Fibroblast of lung (primary cell): ENCODE data around the gene HABP2. TPM values are rescaled to one million over a fixed set of nuclear protein-coding genes. Genes with fewer than 3 reads are reported as not detected.

Experiments used
- DNase-seq, 2 donors: peaks; one replicate each; pipeline versions ENCODE4 v3.0.0 to v3.0.0-alpha.2; 2010; ENCODE audit warnings: low read depth in 2 of 2
- H2AFZ ChIP-seq: 2 replicates; pipeline ENCODE4 v1.5.1; 2012; ENCODE audit warnings: low read length, control low read depth, inconsistent platforms
- H3K27ac ChIP-seq: 2 replicates; pipeline ENCODE4 v1.5.1; 2011; ENCODE audit warnings: low read length, control low read depth; ENCODE audit not compliant: insufficient read depth
- H3K27me3 ChIP-seq: 2 replicates; pipeline ENCODE4 v1.5.1; 2011; ENCODE audit warnings: mild to moderate bottlenecking, low read length; ENCODE audit not compliant: control insufficient read depth, insufficient read depth
- H3K36me3 ChIP-seq: 2 replicates; pipeline ENCODE4 v1.5.1; 2011; ENCODE audit warnings: low read length; ENCODE audit not compliant: control insufficient read depth, insufficient read depth
- H3K4me1 ChIP-seq: 2 replicates; pipeline ENCODE4 v1.5.1; 2011; ENCODE audit warnings: low read length; ENCODE audit not compliant: control insufficient read depth, insufficient read depth; ENCODE audit errors: extremely low read depth
- H3K4me2 ChIP-seq: 2 replicates; pipeline ENCODE4 v1.5.1; 2011; ENCODE audit warnings: low read length, control low read depth; ENCODE audit not compliant: insufficient read depth; ENCODE audit errors: extremely low read depth
- H3K4me3 ChIP-seq, 4 experiments: fragments of 200-600 bp in 1 of 4; sonication (generic) in 1 of 4; replicated peaks in 1 of 4; 2 replicates each; pipeline ENCODE4 v1.5.1; 2011 to 2016; ENCODE audit warnings: low read length in 4 of 4, low read depth in 3 of 4, mild to moderate bottlenecking in 3 of 4, control low read depth in 2 of 4, inconsistent platforms in 1 of 4, mixed read lengths in 1 of 4; ENCODE audit not compliant: insufficient read depth in 1 of 4; ENCODE audit errors: control extremely low read depth in 1 of 4
- H3K79me2 ChIP-seq: 2 replicates; pipeline ENCODE4 v1.5.1; 2012; ENCODE audit warnings: mild to moderate bottlenecking, low read length, inconsistent platforms; ENCODE audit not compliant: control insufficient read depth, insufficient read depth
- H3K9ac ChIP-seq: 2 replicates; pipeline ENCODE4 v1.5.1; 2011; ENCODE audit warnings: mild to moderate bottlenecking, low read length, control low read depth; ENCODE audit not compliant: insufficient read depth
- H3K9me3 ChIP-seq: 2 replicates; pipeline ENCODE4 v1.5.1; 2012; ENCODE audit warnings: low read depth, low read length; ENCODE audit not compliant: control insufficient read depth, insufficient read depth
- H4K20me1 ChIP-seq: 2 replicates; pipeline ENCODE4 v1.5.1; 2011; ENCODE audit warnings: low read length; ENCODE audit not compliant: control insufficient read depth, insufficient read depth; ENCODE audit errors: extremely low read depth
- EZH2 ChIP-seq: IDR thresholded peaks from 2 replicates; pipeline ENCODE4 v1.5.1; 2012; ENCODE audit warnings: low read length, control low read depth, mild to moderate bottlenecking; ENCODE audit errors: missing control alignments
- polyA plus RNA-seq, 2 donors: library from polyadenylated mRNA; depleted of rRNA in 1 of 2; stranded (reverse) in 1 of 2; unstranded in 1 of 2; fragments of >200 nt; gene quantifications; 2 replicates each; pipeline ENCODE4 v1.2.1, GENCODE V29; 2011 to 2012; ENCODE audit warnings: missing spikeins in 1 of 2
- total RNA-seq: library from RNA; depleted of rRNA; stranded (reverse); fragments of >200 nt; gene quantifications from 2 replicates; pipeline ENCODE4 v1.2.1, GENCODE V29; 2014
- TF ChIP-seq, protein P1 (sequence below), 2 donors: IDR thresholded peaks in 1 of 2; conservative IDR thresholded peaks in 1 of 2; 1 replicate in 1 of 2; 2 replicates in 1 of 2; pipeline ENCODE4 v1.5.1; 2011 to 2012; ENCODE audit warnings: low read length in 2 of 2, control low read depth in 1 of 2, inconsistent platforms in 1 of 2, low read depth in 1 of 2, mild to moderate bottlenecking in 1 of 2

HABP2 gene
- total and polyA plus RNA-seq, 2 donors (not counting 1 experiment from before 2014, with no cell fraction given): not detected

DNA sequence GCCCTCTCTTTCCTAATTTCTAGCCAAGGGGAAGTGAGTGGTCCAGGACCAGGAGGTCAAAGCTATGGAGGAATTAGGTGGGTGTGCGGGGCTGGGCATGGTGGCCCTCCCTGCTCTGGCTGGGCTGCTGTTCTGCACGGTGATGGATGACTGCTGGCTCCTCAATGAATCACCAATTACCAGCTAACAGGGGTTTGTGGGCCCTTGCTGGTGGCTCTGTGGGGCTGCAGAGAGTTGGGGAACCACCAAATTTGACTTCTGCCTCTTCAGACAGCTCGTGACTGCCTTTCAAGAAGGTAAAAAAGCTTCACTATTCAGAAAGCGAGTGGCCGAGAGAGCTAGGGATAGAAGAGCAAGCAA is 35.0 kb upstream of the HABP2 start:
- Histone ChIP-seq H3K4me2 (no peak overlapping the region), H3K27ac (no peak overlapping the region), H3K9me3 (no peaks in the 10 kb centered on the region), H3K9ac (no peak overlapping the region), H3K36me3 (no peaks in the 10 kb centered on the region), H2AFZ (no peak overlapping the region), H3K4me1 (no peaks in the 10 kb centered on the region), H3K27me3 (no peaks in the 10 kb centered on the region), H3K4me3 (no peak overlapping the region), H4K20me1 (no peaks in the 10 kb centered on the region), H3K79me2 (no peaks in the 10 kb centered on the region)
- TF ChIP-seq, protein P1, sequence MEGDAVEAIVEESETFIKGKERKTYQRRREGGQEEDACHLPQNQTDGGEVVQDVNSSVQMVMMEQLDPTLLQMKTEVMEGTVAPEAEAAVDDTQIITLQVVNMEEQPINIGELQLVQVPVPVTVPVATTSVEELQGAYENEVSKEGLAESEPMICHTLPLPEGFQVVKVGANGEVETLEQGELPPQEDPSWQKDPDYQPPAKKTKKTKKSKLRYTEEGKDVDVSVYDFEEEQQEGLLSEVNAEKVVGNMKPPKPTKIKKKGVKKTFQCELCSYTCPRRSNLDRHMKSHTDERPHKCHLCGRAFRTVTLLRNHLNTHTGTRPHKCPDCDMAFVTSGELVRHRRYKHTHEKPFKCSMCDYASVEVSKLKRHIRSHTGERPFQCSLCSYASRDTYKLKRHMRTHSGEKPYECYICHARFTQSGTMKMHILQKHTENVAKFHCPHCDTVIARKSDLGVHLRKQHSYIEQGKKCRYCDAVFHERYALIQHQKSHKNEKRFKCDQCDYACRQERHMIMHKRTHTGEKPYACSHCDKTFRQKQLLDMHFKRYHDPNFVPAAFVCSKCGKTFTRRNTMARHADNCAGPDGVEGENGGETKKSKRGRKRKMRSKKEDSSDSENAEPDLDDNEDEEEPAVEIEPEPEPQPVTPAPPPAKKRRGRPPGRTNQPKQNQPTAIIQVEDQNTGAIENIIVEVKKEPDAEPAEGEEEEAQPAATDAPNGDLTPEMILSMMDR (conservative IDR thresholded peaks at IDR 0.05 in 1 of 2, IDR thresholded peaks at IDR 0.05 in 1 of 2; ENCODE audit: low read depth in 1 of 2, low read length in 2 of 2): no peak
- no peak for TF ChIP-seq EZH2
- no peak for DNase-seq

DNA sequence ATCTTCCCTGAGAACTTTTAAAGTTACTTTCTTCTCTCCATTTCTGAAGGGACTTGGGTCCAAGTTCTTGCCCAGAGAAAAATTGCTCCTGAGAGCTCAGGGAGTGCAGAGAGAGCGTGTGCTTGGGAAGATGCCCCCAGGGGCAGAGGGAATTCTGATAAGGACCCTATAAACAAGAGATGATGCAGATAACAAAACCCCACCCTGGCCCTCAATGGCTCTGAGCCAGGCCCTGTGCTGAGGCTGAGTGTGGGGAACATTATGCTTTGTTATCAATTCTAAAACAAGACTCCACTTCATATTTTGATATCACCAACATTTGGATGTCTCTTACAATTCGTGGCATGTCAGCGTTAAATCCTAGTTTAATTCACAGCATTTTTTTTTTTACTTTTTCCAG is 34.4 kb upstream of the HABP2 start:
- Histone ChIP-seq H3K9ac (no peak overlapping the region), H3K36me3 (no peaks in the 10 kb centered on the region), H4K20me1 (no peaks in the 10 kb centered on the region), H2AFZ (no peak overlapping the region), H3K4me1 (no peaks in the 10 kb centered on the region), H3K4me3 (no peak overlapping the region), H3K9me3 (no peaks in the 10 kb centered on the region), H3K27ac (no peak overlapping the region), H3K27me3 (no peaks in the 10 kb centered on the region), H3K4me2 (no peak overlapping the region), H3K79me2 (no peaks in the 10 kb centered on the region)
- TF ChIP-seq, protein P1 (conservative IDR thresholded peaks at IDR 0.05 in 1 of 2, IDR thresholded peaks at IDR 0.05 in 1 of 2; ENCODE audit: low read depth in 1 of 2, low read length in 2 of 2): no peak
- DNase-seq: no peak

DNA sequence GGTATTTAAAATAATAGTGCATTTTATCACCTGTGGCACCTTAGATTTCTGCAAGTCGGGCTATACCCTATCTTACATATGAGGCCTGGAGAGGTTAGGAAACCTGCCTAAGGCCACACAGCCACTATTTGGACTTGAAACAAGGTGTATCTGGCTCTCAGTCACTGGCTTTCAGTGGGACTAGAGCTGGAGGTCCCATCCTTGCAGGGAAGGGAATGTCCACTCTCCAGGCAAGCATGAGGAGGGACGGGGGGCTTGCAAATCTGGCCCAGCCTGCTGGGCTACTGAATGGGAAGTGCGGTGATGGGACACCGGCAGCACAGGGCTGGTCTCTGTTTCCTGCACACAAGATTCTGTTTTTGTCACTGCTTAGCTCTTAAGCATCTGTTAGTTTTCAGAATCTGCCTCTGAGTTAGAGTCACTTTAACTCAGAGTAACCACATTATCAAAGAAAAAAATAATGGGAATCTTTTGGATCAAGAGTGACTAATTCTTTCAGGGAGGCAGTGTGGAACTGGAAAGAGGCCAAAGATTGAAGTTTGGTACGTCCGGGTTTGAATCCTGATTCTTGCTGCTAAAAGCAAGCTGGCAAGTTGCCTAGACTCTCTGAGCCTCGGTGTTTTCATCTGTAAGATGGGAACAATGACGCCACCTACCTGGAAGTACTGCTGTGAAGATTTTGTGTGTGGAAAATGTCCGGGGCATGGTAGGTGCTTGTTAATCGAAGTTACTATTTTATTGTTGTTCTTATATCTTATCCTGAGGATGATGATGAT is 33.8 kb upstream of the HABP2 start:
- no peak overlapping the region for H2AFZ ChIP-seq
- no peaks in the 10 kb centered on the region for H3K79me2 ChIP-seq
- DNase-seq: peak in 1 of 2 donors; percentile 12
- H3K4me1 ChIP-seq: no peaks in the 10 kb centered on the region
- H3K4me3 ChIP-seq: no peak overlapping the region
- H3K4me2 ChIP-seq: no peak overlapping the region
- H3K27ac ChIP-seq: no peak overlapping the region
- H3K9ac ChIP-seq: no peak overlapping the region
- H4K20me1 ChIP-seq: no peaks in the 10 kb centered on the region
- TF ChIP-seq EZH2: no peak
- TF ChIP-seq, protein P1 (conservative IDR thresholded peaks at IDR 0.05 in 1 of 2, IDR thresholded peaks at IDR 0.05 in 1 of 2; ENCODE audit: low read depth in 1 of 2, low read length in 2 of 2): no peak
- no peaks in the 10 kb centered on the region for H3K9me3 ChIP-seq
- no peaks in the 10 kb centered on the region for H3K27me3 ChIP-seq
- H3K36me3 ChIP-seq: no peaks in the 10 kb centered on the region
